Endometrial microvascular endothelial cells (primary cell): ENCODE measurements around the gene MPV17L. TPM values are rescaled to one million over a fixed set of nuclear protein-coding genes. Genes with fewer than 3 reads are reported as not detected.
"Not testable (repeated sequence)": the region's sequence is repeated elsewhere in the genome, so short reads cannot be mapped to it uniquely, and the experiment has no call there.

Source experiments
- in situ Hi-C: cut with HindIII; loops from 2 replicates; pipeline ENCODE4 v1.10.0; 2017; ENCODE audit warnings: low sequenced_read_pairs, low pct_unique_long_range_greater_than_20kb; ENCODE audit errors: inconsistent ontology term
- total RNA-seq: library from RNA; depleted of rRNA; stranded (reverse); fragments of >200 nt; gene quantifications from one replicate; pipeline ENCODE4 v1.2.3, GENCODE V29; 2015; ENCODE audit errors: inconsistent ontology term

Gene MPV17L
- 0.19 TPM for total RNA-seq

GRCh38 chr16:15395631-15396508, at the start of gene MPV17L:
MPV17L (plus strand) TSS chr16:15395754; CDS start chr16:15395898, 144 bp downstream.
- in situ Hi-C loops = not testable (repeated sequence)

DNA sequence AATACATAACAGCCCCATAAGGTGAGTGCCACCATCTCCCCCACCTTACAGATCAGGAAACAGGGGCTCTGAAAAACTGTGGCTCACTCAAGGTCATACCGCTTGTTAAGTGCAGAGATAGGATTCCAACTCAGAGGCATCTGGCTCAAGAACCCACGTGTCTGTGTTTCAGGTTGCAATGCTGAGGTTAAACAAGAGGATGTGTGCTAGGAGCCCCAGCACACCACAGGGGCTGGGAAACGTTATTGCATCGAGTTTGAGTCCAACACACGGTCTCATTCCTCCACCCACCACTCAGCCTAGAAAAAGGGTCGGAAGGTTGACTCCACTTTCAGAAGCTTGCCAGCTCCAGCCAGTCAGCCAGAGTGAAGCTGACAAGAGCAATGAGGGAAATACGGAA, 46.8 kb upstream of the MPV17L start:
- in situ Hi-C loops = not testable (repeated sequence)

DNA sequence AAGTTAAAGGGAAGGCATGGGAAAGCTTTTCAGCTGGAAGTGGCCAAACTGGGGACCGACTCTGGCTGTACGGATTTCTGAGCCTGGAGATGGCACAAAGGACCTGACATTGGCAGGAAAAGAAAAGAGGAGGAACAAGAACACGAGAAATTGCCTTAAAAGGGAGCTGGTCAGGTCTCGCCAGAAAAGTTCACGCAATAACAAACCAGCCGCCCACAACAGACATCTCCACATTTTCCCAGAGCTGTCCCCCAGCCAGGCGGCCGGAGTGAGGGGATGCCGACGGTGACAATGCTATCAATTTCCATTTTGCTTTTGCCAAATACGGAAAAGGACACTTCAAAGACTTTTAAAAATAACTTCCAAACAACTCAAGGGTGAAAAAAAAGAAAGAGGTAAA, 44.3 kb upstream of the MPV17L start:
- in situ Hi-C loops = not testable (repeated sequence)

- in situ Hi-C loops = not testable (repeated sequence)
Measured at GRCh38 chr16:15351745-15352144, 43.8 kb upstream of the MPV17L start.

DNA sequence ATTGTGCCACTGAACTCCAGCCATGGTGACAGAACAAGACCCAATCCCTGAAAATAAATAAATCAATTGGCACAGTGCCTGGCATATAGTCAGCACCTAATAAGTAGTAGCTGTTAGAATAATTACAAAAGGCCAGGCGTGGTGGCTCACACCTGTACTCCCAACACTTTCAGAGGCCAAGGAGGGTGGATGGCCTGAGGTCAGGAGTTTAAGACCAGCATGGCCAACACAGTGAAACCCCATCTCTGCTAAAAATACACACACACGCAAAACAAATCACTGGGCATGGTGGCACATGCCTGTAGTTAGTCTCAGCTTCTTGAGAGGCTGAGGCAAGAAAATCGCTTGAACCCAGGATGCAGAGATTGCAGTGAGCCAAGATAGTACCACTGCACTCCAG, 42.7 kb upstream of the MPV17L start:
- in situ Hi-C loops = not testable (repeated sequence)

- in situ Hi-C loops = not testable (repeated sequence)
Measured at GRCh38 chr16:15354846-15355245, 40.7 kb upstream of the MPV17L start.

GRCh38 chr16:15357495-15357894, 38.1 kb upstream of the MPV17L start:
- in situ Hi-C loops = not testable (repeated sequence)

GRCh38 chr16:15378194-15378593, 17.4 kb upstream of the MPV17L start, which contains the start of gene NPIPA5:
NPIPA5 (minus strand) TSS chr16:15378294; CDS start chr16:15378294, 0 bp downstream.
- in situ Hi-C loops = not testable (repeated sequence)

DNA sequence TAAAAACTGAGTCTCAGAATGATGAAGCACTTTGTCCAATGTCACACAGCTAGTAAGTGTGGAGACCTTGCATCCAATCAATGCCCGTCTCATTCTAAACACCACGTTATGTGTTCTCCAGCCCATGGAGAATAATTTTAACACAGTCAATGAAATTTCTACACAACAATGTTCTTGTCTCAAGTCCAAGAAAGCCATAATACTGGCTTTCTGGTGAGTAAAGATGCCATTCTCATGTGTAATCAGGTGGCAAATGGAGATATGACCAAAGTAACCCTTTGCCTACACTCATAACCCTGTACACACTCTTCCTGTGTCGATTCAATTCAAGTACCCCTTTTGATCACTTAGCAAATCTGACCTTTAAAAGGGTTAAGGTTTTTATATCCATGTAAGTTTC, 12.7 kb upstream of the MPV17L start:
- in situ Hi-C loops = not testable (repeated sequence)

- in situ Hi-C loops = not testable (repeated sequence)
Measured at GRCh38 chr16:15388060-15388459, 7.5 kb upstream of the MPV17L start.

GRCh38 chr16:15389916-15390315, 5.6 kb upstream of the MPV17L start:
- in situ Hi-C loops = not testable (repeated sequence)

- in situ Hi-C loops = not testable (repeated sequence)
Measured at GRCh38 chr16:15393025-15393424, 2.5 kb upstream of the MPV17L start.

DNA sequence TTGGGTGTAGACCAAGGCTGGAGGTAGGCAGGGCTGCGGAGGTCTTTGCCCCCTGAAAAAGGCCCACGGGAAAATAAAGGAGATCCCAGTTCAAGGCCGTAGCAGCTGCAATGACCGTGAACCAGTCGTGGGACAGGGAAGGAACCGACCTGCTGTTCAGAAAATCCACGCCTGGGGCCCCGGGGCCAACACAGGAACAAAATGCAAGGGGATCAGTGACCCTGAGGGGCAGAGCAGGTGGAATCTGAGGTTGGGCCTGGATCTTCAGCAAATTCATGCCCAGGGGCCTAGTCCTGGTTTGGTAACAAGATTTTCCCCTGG, 915 bp downstream of the MPV17L start:
- in situ Hi-C loops = not testable (repeated sequence)

- in situ Hi-C loops = no loop called here
Measured at GRCh38 chr16:15396948-15397594, 1.5 kb downstream of the MPV17L start.

DNA sequence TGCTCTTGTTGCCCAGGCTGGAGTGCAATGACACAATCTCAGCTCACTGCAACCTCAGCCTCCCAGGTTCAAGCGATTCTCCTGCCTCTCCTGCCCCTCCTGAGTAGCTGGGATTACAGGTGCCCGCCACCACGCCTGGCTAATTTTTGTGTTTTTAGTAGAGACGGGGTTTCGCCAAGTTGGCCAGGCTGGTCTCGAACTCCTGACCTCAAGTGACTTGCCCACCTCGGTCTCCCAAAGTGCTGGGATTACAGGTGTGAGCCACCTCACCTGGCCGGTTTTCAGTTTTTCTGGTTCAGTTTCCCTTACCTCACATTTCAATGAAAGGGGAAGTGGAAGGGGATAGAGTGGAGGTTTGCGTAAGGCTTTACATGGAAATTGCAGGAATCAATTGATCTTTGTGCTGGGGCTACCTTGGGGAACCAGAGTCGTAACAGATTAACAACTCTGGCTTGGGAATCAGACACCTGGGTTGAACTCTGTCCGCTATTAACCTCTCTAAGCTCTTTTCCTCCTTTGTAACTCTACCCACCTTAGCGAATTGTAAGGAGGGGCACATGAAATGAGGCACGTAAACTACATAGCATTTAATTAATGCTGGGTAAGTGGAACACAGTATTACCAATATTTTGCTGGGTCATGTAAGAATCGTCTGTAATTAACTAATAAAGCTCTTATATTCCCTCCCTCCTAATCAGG, 3.2 kb downstream of the MPV17L start:
- in situ Hi-C loops = no loop called here

DNA sequence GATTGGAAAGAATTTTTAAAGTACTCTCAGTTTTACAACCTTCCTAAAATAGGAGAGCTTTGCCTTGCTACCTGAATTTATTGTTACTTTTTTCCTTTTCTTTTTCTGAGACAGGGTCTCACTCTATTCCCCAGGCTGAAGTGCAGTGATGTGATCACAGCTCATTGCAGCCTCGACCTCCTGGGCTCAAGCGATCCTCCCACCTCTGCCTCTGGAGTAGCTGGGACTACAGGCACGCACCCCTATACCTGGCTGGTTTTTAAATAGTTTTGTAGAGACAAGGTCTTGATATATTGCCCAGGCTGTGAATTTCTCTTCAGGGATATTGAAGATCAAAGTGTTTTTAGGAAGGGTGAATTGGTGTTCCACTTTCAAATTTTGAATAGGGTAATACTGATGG, 3.8 kb downstream of the MPV17L start:
- in situ Hi-C loops = no loop called here

- in situ Hi-C loops = not testable (repeated sequence)
Measured at GRCh38 chr16:15400314-15400713, 4.8 kb downstream of the MPV17L start.

- in situ Hi-C loops = no loop called here
Measured at GRCh38 chr16:15401972-15402371, 6.4 kb downstream of the MPV17L start.

DNA sequence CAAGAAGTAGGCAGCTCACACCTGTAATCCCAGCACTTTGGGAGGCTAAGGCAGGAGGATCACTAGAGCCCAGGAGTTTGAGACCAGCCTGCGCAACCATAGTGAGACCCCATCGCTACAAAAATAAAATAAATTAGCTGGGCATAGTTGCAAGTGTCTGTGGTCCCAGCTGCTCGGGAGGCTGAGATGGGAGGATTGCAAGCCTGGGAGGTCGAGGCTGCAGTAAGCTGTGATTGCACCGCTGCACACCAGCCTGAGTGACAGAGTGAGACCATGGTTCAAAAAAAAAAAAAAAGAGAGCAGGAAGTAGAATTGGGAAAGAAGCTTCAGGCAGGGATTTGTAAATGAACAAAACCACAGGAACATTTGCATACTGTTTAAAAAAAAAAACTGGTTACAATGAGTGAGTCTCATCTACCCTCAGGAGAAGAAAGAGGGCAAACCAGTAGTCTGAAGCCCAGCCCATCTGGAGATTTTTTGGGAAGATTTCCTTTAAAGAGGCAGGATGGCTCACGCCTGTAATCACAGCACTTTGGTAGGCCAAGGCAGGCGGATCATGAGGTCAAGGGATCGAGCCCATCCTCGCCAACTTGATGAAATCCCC, 7.9 kb downstream of the MPV17L start:
- in situ Hi-C loops = no loop called here
